ENCODE results near the gene PLA2G7. TPM values are rescaled to one million over a fixed set of nuclear protein-coding genes. Genes with fewer than 3 reads are reported as not detected.

Gene PLA2G7
- total RNA-seq, 2 donors from 2014 or later, result 6.2 to 38.2 TPM

GRCh38 chr6:46736906-46737305, 1.7 kb upstream of the PLA2G7 start:
- no peak for DNase-seq (ENCODE audit: low spot score)
- H3K27me3 ChIP-seq (replicated peaks; ENCODE audit: insufficient read depth), result no peaks in the 10 kb centered on the region
- no peak overlapping the region for H3K27ac ChIP-seq
- no peak overlapping the region for H3K4me3 ChIP-seq
- H3K36me3 ChIP-seq, result no peaks in the 10 kb centered on the region
- intact Hi-C loops (cut with DNase I), result no loop called here
- peaks cover 3% of the 10 kb centered on the region for H3K4me1 ChIP-seq (replicated peaks)
- TF ChIP-seq POLR2A (IDR thresholded peaks at IDR 0.05) (no peak), POLR2AphosphoS5 (IDR thresholded peaks at IDR 0.05) (no peak)
- TF ChIP-seq, protein P1, sequence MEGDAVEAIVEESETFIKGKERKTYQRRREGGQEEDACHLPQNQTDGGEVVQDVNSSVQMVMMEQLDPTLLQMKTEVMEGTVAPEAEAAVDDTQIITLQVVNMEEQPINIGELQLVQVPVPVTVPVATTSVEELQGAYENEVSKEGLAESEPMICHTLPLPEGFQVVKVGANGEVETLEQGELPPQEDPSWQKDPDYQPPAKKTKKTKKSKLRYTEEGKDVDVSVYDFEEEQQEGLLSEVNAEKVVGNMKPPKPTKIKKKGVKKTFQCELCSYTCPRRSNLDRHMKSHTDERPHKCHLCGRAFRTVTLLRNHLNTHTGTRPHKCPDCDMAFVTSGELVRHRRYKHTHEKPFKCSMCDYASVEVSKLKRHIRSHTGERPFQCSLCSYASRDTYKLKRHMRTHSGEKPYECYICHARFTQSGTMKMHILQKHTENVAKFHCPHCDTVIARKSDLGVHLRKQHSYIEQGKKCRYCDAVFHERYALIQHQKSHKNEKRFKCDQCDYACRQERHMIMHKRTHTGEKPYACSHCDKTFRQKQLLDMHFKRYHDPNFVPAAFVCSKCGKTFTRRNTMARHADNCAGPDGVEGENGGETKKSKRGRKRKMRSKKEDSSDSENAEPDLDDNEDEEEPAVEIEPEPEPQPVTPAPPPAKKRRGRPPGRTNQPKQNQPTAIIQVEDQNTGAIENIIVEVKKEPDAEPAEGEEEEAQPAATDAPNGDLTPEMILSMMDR (IDR thresholded peaks at IDR 0.05), result no peak
- H3K9me3 ChIP-seq, result no peaks in the 10 kb centered on the region

DNA sequence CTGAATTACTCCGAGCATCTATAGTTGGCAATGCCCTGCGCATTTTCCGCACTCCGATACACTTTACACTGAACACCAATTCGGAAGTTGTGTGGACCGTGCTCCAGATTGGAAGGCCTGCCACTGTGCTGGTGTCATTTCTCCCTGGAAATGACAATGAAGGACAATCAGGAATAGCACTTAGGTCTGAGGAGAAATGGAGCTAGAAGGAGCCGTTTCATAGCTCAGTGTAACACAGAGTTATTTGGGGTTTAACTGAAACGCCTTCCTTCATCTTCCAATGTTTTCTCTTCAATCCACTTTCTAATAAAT, 501 bp upstream of the PLA2G7 start:
- no peaks in the 10 kb centered on the region for H3K36me3 ChIP-seq
- intact Hi-C loops (cut with DNase I), result no loop called here
- peak overlapping the region; percentile 48 to 69 for H3K4me3 ChIP-seq
- H3K9me3 ChIP-seq, result no peaks in the 10 kb centered on the region
- no peak for DNase-seq (ENCODE audit: low spot score)
- peak overlapping the region; percentile 46 to 73 for H3K27ac ChIP-seq
- H3K27me3 ChIP-seq (replicated peaks; ENCODE audit: insufficient read depth), result no peaks in the 10 kb centered on the region
- 18% methylated on average over 8 of the region's 8 CpGs for WGBS
- TF ChIP-seq POLR2A (IDR thresholded peaks at IDR 0.05), result no peak
- TF ChIP-seq, protein P1 (IDR thresholded peaks at IDR 0.05), result no peak
- TF ChIP-seq POLR2AphosphoS5 (IDR thresholded peaks at IDR 0.05), result no peak
- peaks cover 3% of the 10 kb centered on the region for H3K4me1 ChIP-seq (replicated peaks)

- Histone ChIP-seq H3K27ac (no peak overlapping the region), H3K36me3 (no peaks in the 10 kb centered on the region), H3K4me1 (replicated peaks) (peaks cover 3% of the 10 kb centered on the region), H3K27me3 (replicated peaks; ENCODE audit: insufficient read depth) (no peaks in the 10 kb centered on the region), H3K9me3 (no peaks in the 10 kb centered on the region), H3K4me3 (no peak overlapping the region)
- intact Hi-C loops (cut with DNase I), result no loop called here
- WGBS, result 82% methylated on average over 2 of the region's 2 CpGs
- TF ChIP-seq POLR2A (IDR thresholded peaks at IDR 0.05), result no peak
- TF ChIP-seq POLR2AphosphoS5 (IDR thresholded peaks at IDR 0.05), result no peak
- TF ChIP-seq, protein P1 (IDR thresholded peaks at IDR 0.05), result no peak
- no peak for DNase-seq (ENCODE audit: low spot score)
Observed at GRCh38 chr6:46733341-46733801, 1.8 kb downstream of the PLA2G7 start.

GRCh38 chr6:46730921-46731461, 4.2 kb downstream of the PLA2G7 start:
- TF ChIP-seq, protein P1 (IDR thresholded peaks at IDR 0.05), result no peak
- no peak for TF ChIP-seq POLR2A (IDR thresholded peaks at IDR 0.05)
- no peak for TF ChIP-seq POLR2AphosphoS5 (IDR thresholded peaks at IDR 0.05)
- Histone ChIP-seq H3K27me3 (replicated peaks; ENCODE audit: insufficient read depth) (no peaks in the 10 kb centered on the region), H3K4me3 (no peak overlapping the region), H3K4me1 (replicated peaks) (peaks cover 3% of the 10 kb centered on the region), H3K9me3 (no peaks in the 10 kb centered on the region), H3K36me3 (no peaks in the 10 kb centered on the region), H3K27ac (no peak overlapping the region)
- intact Hi-C loops (cut with DNase I), result no loop called here
- WGBS, result 40% methylated on average over 4 of the region's 4 CpGs
- DNase-seq (ENCODE audit: low spot score), result no peak

- Histone ChIP-seq H3K4me1 (replicated peaks) (no peaks in the 10 kb centered on the region), H3K4me3 (no peak overlapping the region), H3K27ac (no peak overlapping the region), H3K27me3 (replicated peaks; ENCODE audit: insufficient read depth) (no peaks in the 10 kb centered on the region), H3K9me3 (no peaks in the 10 kb centered on the region), H3K36me3 (no peaks in the 10 kb centered on the region)
- TF ChIP-seq POLR2A (IDR thresholded peaks at IDR 0.05) (no peak), POLR2AphosphoS5 (IDR thresholded peaks at IDR 0.05) (no peak)
- TF ChIP-seq, protein P1 (IDR thresholded peaks at IDR 0.05), result no peak
- intact Hi-C loops (cut with DNase I), result no loop called here
- no peak for DNase-seq (ENCODE audit: low spot score)
- 92% methylated on average over 1 of the region's 1 CpG for WGBS
Observed at GRCh38 chr6:46729787-46730326, 5.3 kb downstream of the PLA2G7 start.
